Measurements from ENCODE around the gene CHI3L1.

- no peak for TF ChIP-seq CTCF (IDR thresholded peaks at IDR 0.05)
- no peak for TF ChIP-seq EZH2phosphoT487 (IDR thresholded peaks at IDR 0.05; ENCODE audit: borderline replicate concordance, low read depth)
- TF ChIP-seq YY1 (IDR thresholded peaks at IDR 0.05; ENCODE audit: low read depth), result no peak
- no peak for TF ChIP-seq POLR2AphosphoS5 (IDR thresholded peaks at IDR 0.05; ENCODE audit: low read depth, low read length)
- no peak for TF ChIP-seq USF2 (IDR thresholded peaks at IDR 0.05; ENCODE audit: borderline replicate concordance, low read depth, low read length)
Measured at GRCh38 chr1:203173011-203173555, 13.4 kb downstream of the CHI3L1 start.

All from SK-N-SH (cell line).